Stimulated activated memory B cell treated with anti-CD40 and anti-IgM and Interleukin-4, amounts not matched to agents 10 μg/mL and 1 μg/mL and 100 μg/mL, for 72 hours (primary cell): ENCODE measurements around the gene AURKB.
"Not testable (repeated sequence)": the region's sequence is repeated elsewhere in the genome, so short reads cannot be mapped to it uniquely, and the experiment has no call there.

Experiments used
- ATAC-seq: fragments of 150-1000 bp; cut with Tn5 transposase; 2 replicates; pipeline ENCODE4 v1.10.0; 2021
- H3K27ac Mint-ChIP-seq: one replicate; pipeline ENCODE4 v1.8.0; 2022; ENCODE audit warnings: mild to moderate bottlenecking, mixed read lengths
- H3K27me3 Mint-ChIP-seq: one replicate; pipeline ENCODE4 v1.8.0; 2022; ENCODE audit warnings: mixed read lengths
- H3K36me3 Mint-ChIP-seq: one replicate; pipeline ENCODE4 v1.8.0; 2022; ENCODE audit warnings: mixed read lengths
- H3K4me1 Mint-ChIP-seq: one replicate; pipeline ENCODE4 v1.8.0; 2022; ENCODE audit warnings: mixed read lengths
- H3K4me3 Mint-ChIP-seq: one replicate; pipeline ENCODE4 v1.8.0; 2022; ENCODE audit warnings: mild to moderate bottlenecking, moderate library complexity, mixed read lengths
- H3K9me3 Mint-ChIP-seq: one replicate; pipeline ENCODE4 v1.8.0; 2022; ENCODE audit warnings: mixed read lengths

Gene AURKB

GRCh38 chr17:8209907-8210760, at the start of gene AURKB:
Gene AURKB, minus strand, starts transcription at chr17:8210575. Its CDS starts 351 bp downstream, at chr17:8210224.
- Mint-ChIP-seq H3K27ac (peak within 1 kb of the TSS; percentile 93), H3K27me3 (no peaks in the 10 kb centered on the region), H3K4me1 (peaks cover 21% of the 10 kb centered on the region), H3K4me3 (peak within 1 kb of the TSS; percentile 93), H3K9me3 (no peaks in the 10 kb centered on the region), H3K36me3 (no peaks in the 10 kb centered on the region)
- ATAC-seq, result peak; percentile 97

GRCh38 chr17:8257801-8258200, 47.4 kb upstream of the AURKB start:
- H3K36me3 Mint-ChIP-seq, result peaks cover 64% of the 10 kb centered on the region

GRCh38 chr17:8256691-8257090, 46.3 kb upstream of the AURKB start:
- Mint-ChIP-seq H3K27me3 (no peaks in the 10 kb centered on the region), H3K9me3 (no peaks in the 10 kb centered on the region), H3K4me1 (no peaks in the 10 kb centered on the region), H3K27ac (no peak overlapping the region), H3K36me3 (peaks cover 59% of the 10 kb centered on the region), H3K4me3 (no peak overlapping the region)
- ATAC-seq, result no peak

More at GRCh38 chr17:8257801-8258200, 47.4 kb upstream of the AURKB start:
- no peak for ATAC-seq
- H3K27ac Mint-ChIP-seq, result no peak overlapping the region
- H3K9me3 Mint-ChIP-seq, result no peaks in the 10 kb centered on the region
- H3K4me3 Mint-ChIP-seq, result no peak overlapping the region
- no peaks in the 10 kb centered on the region for H3K27me3 Mint-ChIP-seq
- no peaks in the 10 kb centered on the region for H3K4me1 Mint-ChIP-seq

GRCh38 chr17:8256291-8256690, 45.9 kb upstream of the AURKB start:
- Mint-ChIP-seq H3K4me1 (no peaks in the 10 kb centered on the region), H3K4me3 (no peak overlapping the region), H3K9me3 (no peaks in the 10 kb centered on the region), H3K27ac (no peak overlapping the region), H3K36me3 (peaks cover 55% of the 10 kb centered on the region), H3K27me3 (no peaks in the 10 kb centered on the region)
- ATAC-seq, result no peak

- ATAC-seq, result no peak
Measured at GRCh38 chr17:8255499-8255898, 45.1 kb upstream of the AURKB start.

GRCh38 chr17:8254881-8255280, 44.5 kb upstream of the AURKB start:
- peaks cover 51% of the 10 kb centered on the region for H3K36me3 Mint-ChIP-seq
- no peak for ATAC-seq
- no peaks in the 10 kb centered on the region for H3K27me3 Mint-ChIP-seq
- no peak overlapping the region for H3K27ac Mint-ChIP-seq
- no peaks in the 10 kb centered on the region for H3K9me3 Mint-ChIP-seq
- H3K4me1 Mint-ChIP-seq, result peaks cover 10% of the 10 kb centered on the region
- no peak overlapping the region for H3K4me3 Mint-ChIP-seq

More at GRCh38 chr17:8255499-8255898, 45.1 kb upstream of the AURKB start:
- H3K27me3 Mint-ChIP-seq, result no peaks in the 10 kb centered on the region
- H3K9me3 Mint-ChIP-seq, result no peaks in the 10 kb centered on the region
- peaks cover 50% of the 10 kb centered on the region for H3K36me3 Mint-ChIP-seq
- peaks cover 4% of the 10 kb centered on the region for H3K4me1 Mint-ChIP-seq
- no peak overlapping the region for H3K4me3 Mint-ChIP-seq
- no peak overlapping the region for H3K27ac Mint-ChIP-seq

- Mint-ChIP-seq H3K36me3 (peaks cover 51% of the 10 kb centered on the region), H3K4me3 (no peak overlapping the region), H3K4me1 (peaks cover 17% of the 10 kb centered on the region), H3K9me3 (no peaks in the 10 kb centered on the region), H3K27me3 (no peaks in the 10 kb centered on the region), H3K27ac (no peak overlapping the region)
- no peak for ATAC-seq
Measured at GRCh38 chr17:8253801-8254200, 43.4 kb upstream of the AURKB start.

- peaks cover 20% of the 10 kb centered on the region for H3K4me1 Mint-ChIP-seq
- not testable (repeated sequence) for H3K27me3 Mint-ChIP-seq, H3K4me3 Mint-ChIP-seq, H3K9me3 Mint-ChIP-seq, H3K27ac Mint-ChIP-seq, ATAC-seq
- peaks cover 35% of the 10 kb centered on the region for H3K36me3 Mint-ChIP-seq
Measured at GRCh38 chr17:8251411-8251810, 41.0 kb upstream of the AURKB start.

GRCh38 chr17:8249621-8250500, 39.5 kb upstream of the AURKB start:
- peaks cover 36% of the 10 kb centered on the region for H3K4me1 Mint-ChIP-seq
- peak overlapping the region; percentile 99 for H3K27ac Mint-ChIP-seq
- no peaks in the 10 kb centered on the region for H3K27me3 Mint-ChIP-seq
- peaks cover 28% of the 10 kb centered on the region for H3K36me3 Mint-ChIP-seq
- H3K9me3 Mint-ChIP-seq, result no peaks in the 10 kb centered on the region
- H3K4me3 Mint-ChIP-seq, result peak overlapping the region; percentile 88
- no peak for ATAC-seq

GRCh38 chr17:8248751-8249607, 38.6 kb upstream of the AURKB start, which contains the start of gene PFAS:
Gene PFAS, plus strand, starts transcription at chr17:8249289. Its CDS starts 4,649 bp downstream, at chr17:8253938.
- H3K36me3 Mint-ChIP-seq, result peaks cover 29% of the 10 kb centered on the region
- peaks cover 45% of the 10 kb centered on the region for H3K4me1 Mint-ChIP-seq
- H3K4me3 Mint-ChIP-seq, result peak within 1 kb of the TSS; percentile 88
- H3K9me3 Mint-ChIP-seq, result no peaks in the 10 kb centered on the region
- peak; percentile 74 for ATAC-seq
- no peaks in the 10 kb centered on the region for H3K27me3 Mint-ChIP-seq
- peak within 1 kb of the TSS; percentile 99 for H3K27ac Mint-ChIP-seq

- no peak for ATAC-seq
- H3K27me3 Mint-ChIP-seq, result no peaks in the 10 kb centered on the region
- no peak overlapping the region for H3K4me3 Mint-ChIP-seq
- H3K36me3 Mint-ChIP-seq, result peaks cover 25% of the 10 kb centered on the region
- H3K9me3 Mint-ChIP-seq, result no peaks in the 10 kb centered on the region
- H3K27ac Mint-ChIP-seq, result peak overlapping the region; percentile 99
- peaks cover 45% of the 10 kb centered on the region for H3K4me1 Mint-ChIP-seq
Measured at GRCh38 chr17:8244768-8245167, 34.4 kb upstream of the AURKB start.

GRCh38 chr17:8243827-8244226, 33.5 kb upstream of the AURKB start:
- no peak for ATAC-seq
- Mint-ChIP-seq H3K9me3 (no peaks in the 10 kb centered on the region), H3K27ac (peak overlapping the region; percentile 99), H3K27me3 (no peaks in the 10 kb centered on the region), H3K36me3 (peaks cover 27% of the 10 kb centered on the region), H3K4me3 (no peak overlapping the region), H3K4me1 (peaks cover 40% of the 10 kb centered on the region)

- H3K36me3 Mint-ChIP-seq, result peaks cover 61% of the 10 kb centered on the region
- no peaks in the 10 kb centered on the region for H3K27me3 Mint-ChIP-seq
- H3K4me3 Mint-ChIP-seq, result no peak overlapping the region
- no peaks in the 10 kb centered on the region for H3K9me3 Mint-ChIP-seq
- no peak overlapping the region for H3K27ac Mint-ChIP-seq
- ATAC-seq, result no peak
- H3K4me1 Mint-ChIP-seq, result peaks cover 18% of the 10 kb centered on the region
Measured at GRCh38 chr17:8237886-8238285, 27.5 kb upstream of the AURKB start.

- ATAC-seq, result no peak
- no peaks in the 10 kb centered on the region for H3K27me3 Mint-ChIP-seq
- peaks cover 68% of the 10 kb centered on the region for H3K36me3 Mint-ChIP-seq
- H3K27ac Mint-ChIP-seq, result no peak overlapping the region
- peaks cover 15% of the 10 kb centered on the region for H3K4me1 Mint-ChIP-seq
- no peak overlapping the region for H3K4me3 Mint-ChIP-seq
- no peaks in the 10 kb centered on the region for H3K9me3 Mint-ChIP-seq
Measured at GRCh38 chr17:8237175-8237574, 26.8 kb upstream of the AURKB start.
